GM21515 (cell line): Measurements from ENCODE around the gene RNF215.
"Not testable (repeated sequence)": the region's sequence is repeated elsewhere in the genome, so short reads cannot be mapped to it uniquely, and the experiment has no call there.

Experiments used
- ATAC-seq: cut with Tn5 transposase; IDR thresholded peaks from one replicate; pipeline ENCODE4 v1.9.1; 2021; ENCODE audit not compliant: unreplicated experiment

The RNF215 gene

GRCh38 chr22:30365891-30366290 lies 21.3 kb downstream of the RNF215 start:
- ATAC-seq = no peak

GRCh38 chr22:30362651-30363281 lies 24.4 kb downstream of the RNF215 start:
- ATAC-seq = no peak

DNA sequence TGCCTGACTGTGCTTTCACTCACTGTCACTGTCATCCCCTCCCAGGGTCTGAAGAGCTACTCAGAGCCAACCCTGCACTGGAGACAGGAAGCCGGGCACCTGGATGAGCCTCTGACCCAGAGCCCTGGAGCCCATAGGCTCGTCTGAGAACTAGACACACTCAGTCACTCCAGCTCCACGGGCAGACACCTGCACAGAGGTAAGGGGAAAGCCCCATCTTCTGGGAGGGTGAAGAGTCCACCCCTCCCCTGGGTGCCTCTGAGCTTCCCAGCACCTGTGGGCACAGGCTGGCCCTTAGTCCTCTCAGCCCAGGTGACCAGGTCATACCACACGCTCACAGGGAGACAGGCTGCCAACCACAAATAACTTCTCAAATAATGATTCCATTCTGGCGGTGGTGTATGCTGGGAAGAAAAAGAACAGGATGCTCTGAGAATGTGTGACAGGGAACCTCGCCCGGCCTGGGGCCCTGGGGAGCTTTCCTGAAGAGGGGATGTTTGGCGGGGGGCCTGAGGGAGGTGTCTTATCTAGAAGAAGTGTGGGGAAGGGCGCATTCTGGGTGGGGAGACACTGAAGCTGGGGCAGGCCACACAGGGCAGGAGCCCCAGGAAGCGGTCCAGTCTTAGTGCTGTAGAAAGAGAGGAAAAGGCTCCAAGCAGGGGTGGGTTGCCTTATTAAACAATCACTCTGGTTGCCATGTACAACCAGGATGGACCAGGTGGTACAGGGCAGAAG lies 25.1 kb downstream of the RNF215 start:
- ATAC-seq = no peak

DNA sequence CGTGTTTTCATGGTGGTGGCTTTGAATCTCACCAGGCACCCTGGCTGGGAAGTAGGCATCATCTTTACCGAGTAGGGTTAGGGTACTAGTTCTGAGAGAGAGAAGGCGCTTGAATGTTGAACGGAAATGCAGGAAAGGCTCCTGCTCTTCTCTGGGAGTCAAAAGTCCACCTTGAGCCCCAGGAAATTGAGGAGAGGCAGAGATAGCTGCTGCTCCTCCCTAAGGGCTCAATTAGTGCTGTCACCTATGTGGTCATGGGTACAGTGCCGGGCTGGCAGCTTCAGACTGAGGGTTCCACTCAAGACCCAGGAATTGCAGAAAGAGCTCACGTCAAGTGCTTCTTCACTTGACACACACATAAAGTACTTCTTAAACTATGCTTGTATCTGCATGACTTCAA lies 28.7 kb downstream of the RNF215 start:
- no peak for ATAC-seq

DNA sequence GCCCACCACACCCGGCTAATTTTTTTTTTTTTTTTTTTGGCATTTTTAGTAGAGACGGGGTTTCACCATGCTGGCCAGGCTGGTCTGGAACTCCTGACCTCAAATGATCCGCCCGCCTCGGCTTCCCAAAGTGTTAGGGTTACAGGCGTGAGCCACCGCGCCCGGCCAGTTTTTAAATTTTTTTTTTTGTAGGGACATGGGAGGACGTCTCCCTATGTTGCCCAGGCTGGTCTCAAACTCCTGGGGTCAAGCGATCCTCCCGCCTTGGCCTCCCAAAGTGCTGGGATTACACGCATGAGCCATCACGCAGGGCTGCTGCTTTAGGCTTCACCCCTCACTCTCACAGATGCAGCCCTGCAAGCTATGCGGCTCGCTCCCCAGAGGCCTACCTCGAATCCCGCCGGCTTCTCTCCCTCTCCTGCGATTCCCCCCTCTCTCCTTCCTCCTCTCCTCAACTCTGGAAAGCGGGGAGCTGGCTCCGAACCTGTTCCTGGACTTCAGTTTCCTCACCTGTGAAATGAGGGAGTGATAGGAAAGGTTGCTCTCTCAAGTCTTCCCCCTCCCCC lies 29.5 kb downstream of the RNF215 start:
- no peak for ATAC-seq

- ATAC-seq = no peak
These were observed 30.0 kb downstream of the RNF215 start for GRCh38 chr22:30357236-30357570.

GRCh38 chr22:30356449-30357235 lies 30.6 kb downstream of the RNF215 start, which contains the start of the genes CCDC157 and SF3A1:
Gene CCDC157, plus strand, starts transcription at chr22:30357007. Its CDS starts 8,994 bp downstream, at chr22:30366001.
Gene SF3A1, minus strand, starts transcription at chr22:30356894. Its CDS starts 102 bp downstream, at chr22:30356792.
- ATAC-seq = peak; percentile 85

DNA sequence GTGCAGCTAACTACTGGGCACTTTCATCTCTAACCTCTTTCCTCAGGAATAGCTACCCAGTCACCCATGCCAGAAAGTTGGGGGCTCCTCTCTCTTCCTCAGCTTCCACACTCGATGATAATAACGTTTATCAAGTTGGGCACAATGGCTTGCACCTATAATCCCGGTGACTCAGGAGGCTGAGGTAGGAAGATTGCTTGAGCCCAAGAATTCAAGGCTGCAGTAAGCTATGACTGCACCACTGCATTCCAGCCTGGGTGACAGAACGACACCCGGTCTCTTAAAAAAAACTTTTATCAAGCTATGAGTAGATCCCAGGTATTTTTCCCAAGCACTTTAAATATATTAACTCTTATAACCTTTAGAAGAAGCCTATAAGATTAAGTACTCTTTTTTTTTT lies 32.6 kb downstream of the RNF215 start:
- ATAC-seq = no peak

GRCh38 chr22:30351226-30351625 lies 36.0 kb downstream of the RNF215 start:
- no peak for ATAC-seq

- ATAC-seq = no peak
These were observed 38.4 kb downstream of the RNF215 start for GRCh38 chr22:30348809-30349208.

DNA sequence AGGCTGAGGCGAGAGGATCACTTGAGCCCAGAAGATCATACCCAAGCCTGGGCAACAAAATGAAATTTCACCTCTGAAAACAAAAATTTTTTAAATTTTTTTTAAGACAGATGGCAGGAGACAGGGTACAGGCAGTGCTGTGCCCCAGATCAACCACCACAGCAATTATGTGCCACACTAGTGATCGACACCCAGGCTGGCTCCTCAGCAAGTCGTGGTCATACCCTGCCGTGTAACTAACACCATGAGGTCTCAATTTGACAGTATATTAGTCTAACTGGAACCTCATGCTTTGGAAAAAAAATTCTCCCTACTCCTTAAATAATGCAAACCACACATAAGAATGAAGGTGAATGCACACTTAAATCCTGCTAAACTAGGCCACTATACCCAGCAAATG lies 38.8 kb downstream of the RNF215 start:
- no peak for ATAC-seq

DNA sequence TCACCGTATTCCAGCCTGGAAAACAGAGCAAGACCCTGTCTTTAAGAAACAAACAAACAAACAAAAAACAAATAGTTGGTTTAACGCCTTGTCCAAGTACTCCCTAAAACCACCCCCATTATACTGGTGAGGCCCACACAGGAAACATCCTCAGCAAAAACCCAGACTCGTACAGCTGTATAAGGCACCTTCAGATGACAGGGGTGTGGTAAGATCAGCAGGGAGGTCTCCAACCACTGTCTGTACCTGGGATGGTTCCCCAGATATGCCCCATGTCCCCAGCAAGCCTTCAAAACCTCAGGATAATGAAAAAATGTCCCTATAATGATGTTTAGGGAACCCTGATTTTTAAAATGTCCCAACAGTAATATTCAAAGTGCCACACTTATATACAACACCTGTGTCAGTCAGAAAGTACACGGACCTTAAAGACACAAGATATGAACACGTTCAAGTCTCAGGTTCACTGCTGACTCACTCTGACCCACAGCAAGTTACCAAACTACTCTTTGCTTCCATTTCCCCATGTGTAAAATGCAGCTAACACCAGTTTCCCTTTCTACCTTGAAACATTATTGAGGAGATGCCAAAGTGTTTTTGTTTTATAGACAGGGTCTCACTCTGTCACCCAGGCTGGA lies 39.8 kb downstream of the RNF215 start:
- no peak for ATAC-seq

DNA sequence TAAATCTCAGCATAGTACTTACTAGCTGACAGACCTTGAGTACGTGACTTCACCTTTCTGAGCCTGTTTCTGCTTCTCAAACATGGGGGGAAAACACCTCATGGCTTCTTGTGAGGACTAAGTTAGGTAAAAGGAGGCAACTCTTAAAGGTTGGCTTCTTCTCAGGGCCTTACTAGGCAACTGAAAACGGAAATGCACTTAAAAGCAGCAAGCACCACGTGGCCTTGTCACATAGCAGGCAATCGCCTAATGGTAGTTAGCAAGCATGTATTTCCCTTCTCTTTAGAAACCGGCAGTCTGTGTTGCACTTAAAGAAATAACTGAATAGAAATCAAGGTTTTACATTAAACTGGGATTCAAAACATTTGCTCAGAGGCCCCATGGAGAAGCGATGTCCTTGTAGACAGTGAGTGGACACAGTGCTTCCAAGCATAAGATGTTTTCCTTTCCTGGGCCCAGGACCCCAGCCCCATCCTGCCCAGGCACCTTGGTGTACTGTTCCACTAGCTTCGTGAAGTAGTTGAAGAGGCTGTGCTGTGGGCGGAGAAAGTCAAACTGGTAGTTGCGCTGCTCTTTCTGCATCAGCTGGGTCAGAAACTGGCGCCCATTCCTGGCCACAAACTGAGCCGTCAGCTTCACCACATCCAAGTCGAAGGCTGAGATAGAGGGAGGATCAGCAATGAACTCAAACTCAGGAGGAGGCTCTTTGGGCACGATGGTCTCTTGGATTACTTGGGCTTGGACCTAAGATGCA lies 42.6 kb downstream of the RNF215 start:
- no peak for ATAC-seq

GRCh38 chr22:30340911-30341685 lies 46.1 kb downstream of the RNF215 start:
- no peak for ATAC-seq

- no peak for ATAC-seq
These were observed 48.4 kb downstream of the RNF215 start for GRCh38 chr22:30338802-30339201.

DNA sequence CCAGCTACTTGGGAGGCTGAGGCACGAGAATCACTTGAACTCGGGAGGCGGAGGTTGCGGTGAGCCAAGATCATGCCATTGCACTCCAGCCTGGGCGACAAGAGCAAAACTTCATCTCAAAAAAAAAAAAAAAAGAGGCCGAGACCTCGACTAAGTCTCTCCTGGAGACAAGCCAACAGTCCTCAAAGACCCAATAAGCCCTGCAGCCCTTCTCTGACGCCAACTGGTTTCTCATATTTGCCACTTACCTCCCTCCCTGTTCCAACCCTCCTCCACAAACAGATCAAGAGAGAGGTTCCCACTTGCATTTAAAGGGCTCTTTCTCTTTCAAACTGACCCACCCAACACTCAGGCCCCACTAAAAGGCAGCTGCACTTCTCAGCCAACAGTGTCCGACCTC lies 48.9 kb downstream of the RNF215 start:
- ATAC-seq = not testable (repeated sequence)

- no peak for ATAC-seq
These were observed 49.8 kb downstream of the RNF215 start for GRCh38 chr22:30337461-30337778.

GRCh38 chr22:30336752-30337460 lies 50.3 kb downstream of the RNF215 start:
- ATAC-seq = no peak

- no peak for ATAC-seq
These were observed 52.0 kb downstream of the RNF215 start for GRCh38 chr22:30335236-30335635.
